NCI-H748 (cell line): ENCODE data around the gene CLIP1.
"Not testable (repeated sequence)": the region's sequence is repeated elsewhere in the genome, so short reads cannot be mapped to it uniquely, and the experiment has no call there.

ENCODE experiments used
- DNase-seq: peaks from one replicate; lab custom pipeline; 2025; ENCODE audit not compliant: unreplicated experiment; lab: John Stamatoyannopoulos, UW

Gene CLIP1

DNA sequence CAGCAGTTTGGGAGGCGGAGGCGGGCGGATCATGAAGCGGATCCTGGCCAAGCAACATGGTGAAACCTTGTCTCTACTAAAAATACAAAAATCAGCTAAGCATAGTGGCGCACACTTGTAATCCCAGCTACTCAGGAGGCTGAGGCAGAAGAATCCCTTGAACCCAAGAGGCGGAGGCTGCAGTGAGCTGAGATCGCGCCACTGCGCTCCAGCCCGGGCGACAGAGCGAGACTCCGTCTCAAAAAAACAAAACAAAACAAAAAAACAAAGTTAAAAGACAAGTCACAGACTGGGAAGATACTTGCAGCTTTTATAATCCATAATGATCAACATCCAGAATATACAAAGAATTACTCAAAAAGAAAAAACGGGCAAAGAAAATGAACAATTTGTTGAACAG is 161.7 kb downstream of the CLIP1 start:
- not testable (repeated sequence) for DNase-seq

DNA sequence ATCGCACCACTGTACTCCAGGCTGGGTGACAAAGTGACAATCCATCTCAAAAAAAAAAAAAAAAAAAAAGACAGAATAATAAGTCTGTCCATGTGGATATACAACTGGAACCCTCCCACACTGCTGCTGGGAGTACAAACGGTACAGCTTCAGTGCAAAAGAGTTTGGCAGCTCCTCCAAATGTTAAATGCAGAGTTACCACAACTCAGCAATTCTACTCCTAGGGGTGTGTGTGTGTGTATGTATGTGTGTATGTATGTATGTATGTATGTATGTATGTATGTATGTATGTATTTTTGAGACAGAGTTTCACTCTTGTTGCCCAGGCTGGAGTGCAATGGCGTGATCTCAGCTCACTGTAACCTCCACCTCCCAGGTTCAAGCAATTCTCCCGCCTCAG is 163.5 kb downstream of the CLIP1 start:
- DNase-seq, result not testable (repeated sequence)

DNA sequence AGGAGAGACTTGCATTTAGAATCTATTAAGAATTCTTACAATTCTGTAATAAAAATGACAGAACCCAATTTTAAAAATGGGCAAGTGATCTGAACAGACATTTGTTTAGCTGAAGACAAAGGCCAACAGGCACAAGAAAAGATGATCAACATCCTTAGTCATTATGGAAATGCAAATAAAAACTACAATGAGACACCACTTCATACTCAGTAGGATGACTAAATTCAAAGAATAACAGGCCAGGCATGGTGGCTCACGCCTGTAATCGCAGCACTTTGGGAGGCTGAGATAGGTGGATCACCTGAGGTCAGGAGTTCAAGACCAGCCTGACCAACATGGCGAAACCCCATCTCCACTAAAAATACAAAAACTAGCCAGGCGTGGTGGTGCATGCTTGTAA is 164.0 kb downstream of the CLIP1 start:
- not testable (repeated sequence) for DNase-seq

DNA sequence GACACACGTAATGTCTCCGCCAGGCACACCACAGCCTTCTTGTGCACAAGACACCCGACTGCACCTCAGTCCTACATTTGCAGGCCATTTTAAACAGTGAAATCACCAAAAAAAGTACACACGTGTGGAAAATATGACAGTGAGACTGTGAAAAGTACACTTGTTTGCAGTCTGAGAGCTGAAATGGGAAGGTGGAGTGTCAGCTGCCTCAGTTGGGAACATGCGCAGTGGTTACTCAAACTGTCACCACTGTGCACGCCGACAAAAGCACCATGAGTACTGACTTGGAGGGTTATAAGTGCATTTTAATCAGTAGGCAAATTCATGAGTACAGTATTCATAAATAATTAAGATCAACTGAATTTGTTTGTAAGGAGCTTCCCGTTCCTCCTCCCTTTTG is 171.9 kb downstream of the CLIP1 start:
- DNase-seq, result no peak

DNA sequence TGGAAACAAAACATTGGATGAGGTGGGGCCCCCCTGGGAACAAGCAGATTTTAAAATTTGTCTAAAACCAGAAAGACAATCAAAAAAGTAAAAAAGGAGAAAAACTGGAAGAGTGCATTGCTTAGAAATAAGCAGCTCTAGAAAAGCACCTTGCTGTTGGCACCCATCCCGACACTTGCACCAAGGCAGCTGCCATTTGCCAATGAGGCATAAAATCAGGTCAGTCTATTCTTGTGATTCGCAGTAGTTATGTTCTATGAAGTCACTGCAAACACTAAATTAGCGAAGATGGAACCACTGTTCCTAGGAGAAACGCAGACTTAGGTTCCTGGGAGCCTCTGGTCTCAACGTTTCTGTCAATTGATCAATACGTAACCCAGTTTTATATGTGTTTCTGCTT is 172.4 kb downstream of the CLIP1 start:
- no peak for DNase-seq

DNA sequence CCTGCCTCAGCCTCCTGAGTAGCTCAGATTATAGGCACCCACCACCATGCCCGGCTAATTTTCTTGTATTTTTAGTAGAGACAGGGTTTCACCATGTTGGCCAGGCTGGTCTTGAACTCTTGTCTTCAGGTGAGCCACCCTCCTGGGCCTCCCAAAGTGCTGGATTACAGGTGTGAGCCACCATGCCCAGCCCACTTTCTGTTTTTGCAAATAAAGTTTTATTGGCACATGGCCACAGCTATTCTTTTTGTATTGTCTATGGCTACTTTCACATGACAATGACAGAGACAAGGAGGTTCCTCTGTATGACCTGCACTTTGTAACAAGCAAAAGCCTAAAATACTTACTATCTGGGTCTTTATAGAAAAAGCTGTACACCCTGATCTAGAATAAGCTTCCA is 176.9 kb downstream of the CLIP1 start:
- no peak for DNase-seq

DNA sequence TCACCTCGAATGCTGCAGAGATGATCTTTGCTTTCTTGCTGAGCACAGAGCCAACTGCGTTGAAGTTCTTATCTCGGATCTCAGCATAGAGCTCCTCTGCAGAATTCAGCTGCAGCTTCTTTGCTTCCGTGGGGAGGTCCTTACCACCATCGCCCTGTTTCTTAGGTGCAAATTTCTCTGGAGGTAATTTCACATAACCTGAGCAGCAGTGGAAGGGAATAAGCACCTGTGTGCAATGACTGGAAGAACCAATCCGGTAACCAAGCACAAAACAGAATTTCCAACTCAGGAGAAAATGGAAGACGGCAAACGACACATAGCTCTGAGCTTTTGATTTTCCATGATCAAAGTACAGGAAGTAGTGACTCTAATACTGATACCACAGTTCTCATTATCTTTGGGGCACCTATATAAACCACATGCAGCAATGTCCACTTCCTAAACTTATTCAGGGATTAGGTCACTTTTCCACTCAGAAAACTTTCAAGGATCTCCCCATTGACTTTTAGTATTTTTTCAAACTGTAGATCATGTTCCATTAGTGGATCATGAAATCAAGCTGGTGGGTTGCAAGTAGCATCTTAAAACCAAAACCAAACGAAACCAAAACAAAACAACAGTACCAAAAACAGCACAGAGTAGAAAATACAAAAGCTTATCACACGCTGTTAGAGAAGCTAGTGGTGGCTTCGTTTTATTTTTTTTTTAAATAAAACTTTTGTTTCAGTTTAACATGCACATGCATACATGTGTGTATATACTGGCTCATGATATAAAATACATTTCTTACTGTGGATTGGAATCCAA is 177.7 kb downstream of the CLIP1 start:
- no peak for DNase-seq

DNA sequence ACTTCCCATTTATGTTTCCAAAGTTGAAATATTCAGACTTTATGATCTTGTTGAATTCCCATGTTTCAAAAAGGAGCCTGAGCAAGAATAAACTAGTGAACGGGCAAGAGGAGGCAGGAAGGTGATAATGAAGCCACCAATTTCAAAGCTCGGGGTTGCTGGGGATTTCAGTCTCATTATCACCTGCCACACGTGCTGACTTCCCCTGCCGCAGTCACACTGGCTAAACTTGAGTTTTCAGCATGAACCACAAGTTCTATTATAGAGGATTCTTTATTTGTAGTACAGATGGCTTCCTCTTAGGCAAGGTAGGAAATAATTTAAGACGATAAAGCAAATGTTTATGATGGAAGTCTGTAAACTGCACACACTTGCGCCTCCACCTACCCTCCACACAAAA is 178.5 kb downstream of the CLIP1 start:
- DNase-seq, result no peak

DNA sequence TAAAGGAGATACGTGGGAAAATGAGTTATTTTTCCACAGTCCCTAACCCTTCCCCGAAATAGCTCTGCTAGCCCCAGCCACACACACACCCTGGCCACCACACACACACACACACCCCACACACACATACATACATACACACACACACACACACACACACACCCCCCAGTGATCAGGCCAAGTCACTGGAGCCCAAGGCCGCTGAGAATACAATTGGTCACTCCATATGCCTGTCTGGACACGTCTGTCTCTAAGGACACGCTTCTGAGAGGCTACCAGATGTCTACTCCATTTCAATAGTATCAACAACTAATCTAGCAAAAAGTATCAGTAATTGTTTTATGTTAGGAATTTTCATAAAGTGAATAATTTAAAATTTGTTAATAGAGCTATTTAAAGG is 183.6 kb downstream of the CLIP1 start:
- no peak for DNase-seq

DNA sequence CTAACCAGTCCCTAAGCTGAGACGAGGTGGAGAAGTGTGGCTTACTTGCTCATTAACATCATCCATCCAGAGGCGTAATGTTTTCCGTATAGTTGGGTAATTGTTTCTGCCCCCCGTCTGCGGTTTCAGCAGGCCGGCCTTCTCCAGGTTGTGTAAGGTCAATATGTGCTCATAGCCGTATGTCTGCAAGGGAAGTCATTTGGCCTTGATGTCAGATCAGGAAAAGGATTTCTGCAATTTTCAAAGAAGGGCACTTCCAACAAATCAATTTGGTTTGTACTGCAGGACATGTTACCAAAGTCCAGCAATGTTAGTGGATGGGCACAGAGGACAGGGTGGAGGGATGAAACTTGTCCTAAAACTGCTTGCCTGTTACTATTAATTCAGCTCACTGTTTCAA is 186.7 kb downstream of the CLIP1 start:
- no peak for DNase-seq

DNA sequence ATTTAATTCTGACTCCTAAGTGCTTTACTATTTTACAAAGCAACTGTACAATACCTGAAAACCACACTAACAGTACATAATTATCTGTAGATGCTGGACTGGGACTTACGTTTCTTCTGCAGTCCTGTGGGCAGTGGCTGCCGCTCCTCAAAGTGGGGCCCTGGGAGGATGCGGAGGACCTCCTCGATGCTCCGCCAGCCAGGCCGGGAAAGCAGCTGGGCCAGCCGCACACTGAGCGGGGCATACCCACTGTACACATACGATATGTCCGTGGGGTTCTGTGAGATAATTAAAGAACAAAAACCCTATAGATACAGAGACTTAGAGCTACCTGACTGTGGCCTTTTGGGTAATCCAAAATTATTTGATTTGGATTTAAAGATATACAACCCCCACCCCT is 189.8 kb downstream of the CLIP1 start:
- no peak for DNase-seq

DNA sequence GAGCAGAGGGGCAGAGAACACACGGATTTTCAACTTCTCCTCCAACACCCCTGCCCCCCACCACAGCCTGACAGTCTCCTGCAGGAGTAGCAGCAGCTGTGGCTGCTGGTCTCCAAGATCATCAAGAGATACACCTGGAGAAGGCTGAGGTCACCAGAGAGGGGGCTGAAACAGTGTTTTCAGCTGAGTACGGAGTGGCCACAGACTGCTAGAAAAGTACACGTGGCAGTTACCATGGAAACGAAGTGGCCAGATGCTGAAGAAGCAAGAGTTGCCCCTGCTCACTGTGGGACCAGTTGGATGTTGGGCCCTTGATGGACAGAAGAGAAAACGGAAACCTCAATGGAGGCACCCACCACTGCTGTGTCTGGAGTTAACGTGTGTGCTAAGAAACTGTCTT is 191.7 kb downstream of the CLIP1 start:
- no peak for DNase-seq

DNA sequence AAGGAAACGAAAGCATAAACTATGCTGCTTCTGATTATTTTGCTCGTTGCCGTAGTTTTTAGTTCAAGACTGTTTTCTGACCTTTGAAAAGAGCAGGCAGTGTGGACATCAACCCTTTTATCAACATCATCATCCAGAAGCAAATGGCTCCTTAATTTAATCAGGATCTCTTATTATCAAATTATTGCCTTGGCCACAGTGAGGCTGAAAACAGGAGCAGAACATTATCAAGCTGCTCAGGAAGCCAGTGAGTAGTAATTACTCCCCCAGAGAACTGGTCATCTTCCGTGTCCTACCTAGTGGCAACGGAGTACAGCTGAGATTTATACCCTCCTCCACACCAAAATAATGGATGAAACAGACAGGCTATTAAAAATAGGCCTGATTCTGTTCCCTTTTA is 194.4 kb downstream of the CLIP1 start:
- DNase-seq, result no peak

DNA sequence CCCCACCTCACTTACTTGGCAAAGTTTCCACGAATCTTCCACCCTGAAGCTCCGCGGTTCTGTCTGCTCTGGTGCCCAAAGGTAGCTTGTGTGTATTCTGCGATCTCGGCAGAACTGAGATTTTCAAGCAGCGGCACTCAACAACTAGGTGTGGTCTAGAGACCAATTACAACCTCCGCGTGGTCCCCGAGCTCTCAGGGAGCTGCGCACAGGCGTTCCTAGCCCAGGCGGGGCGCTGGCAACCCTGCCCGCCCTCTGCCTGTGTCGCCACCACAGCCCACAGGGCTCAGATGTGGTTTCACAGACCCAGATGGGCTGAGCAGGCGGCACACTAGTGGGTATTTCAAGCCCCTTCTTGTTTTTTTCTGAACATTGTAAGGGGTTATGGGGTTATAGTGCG is 195.1 kb downstream of the CLIP1 start:
- peak; percentile 84 for DNase-seq

DNA sequence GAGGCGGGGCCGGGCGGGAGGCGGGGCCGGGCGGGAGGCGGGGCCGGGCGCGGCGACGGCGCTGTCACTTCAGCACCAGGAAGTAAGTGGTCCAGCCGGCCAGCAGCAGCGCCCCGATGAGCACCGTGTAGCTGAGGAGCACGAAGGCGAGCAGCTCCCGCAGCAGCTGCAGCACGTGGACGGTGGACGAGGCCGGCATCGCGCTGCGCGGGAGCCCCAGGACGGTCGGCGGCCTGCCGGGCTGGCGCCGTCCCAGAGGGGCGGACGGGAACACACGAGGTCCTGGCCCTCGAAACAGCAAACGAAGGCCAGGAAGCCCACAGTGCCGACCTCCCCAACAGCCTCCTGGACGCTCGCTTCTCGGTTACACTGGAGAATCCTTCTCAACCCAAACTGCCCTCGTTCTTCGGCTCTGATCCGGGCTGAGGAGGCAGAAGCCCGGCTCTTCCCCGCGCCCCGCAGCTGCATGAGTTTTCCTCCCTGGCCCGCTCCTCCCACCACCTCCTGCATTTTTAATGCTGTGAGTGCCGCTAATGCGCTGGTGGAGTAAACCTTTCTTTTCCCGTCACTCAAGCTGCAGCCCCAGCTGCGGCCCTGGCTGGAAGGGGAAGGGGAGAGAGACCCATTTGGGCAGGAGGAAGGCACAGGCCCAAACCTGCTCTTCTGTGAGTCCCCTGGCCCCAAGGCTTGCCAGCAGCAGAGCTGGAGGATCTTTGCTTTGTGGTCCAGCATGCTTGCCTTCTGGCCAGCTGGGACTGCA is 195.9 kb downstream of the CLIP1 start:
- peak; percentile 60 for DNase-seq

DNA sequence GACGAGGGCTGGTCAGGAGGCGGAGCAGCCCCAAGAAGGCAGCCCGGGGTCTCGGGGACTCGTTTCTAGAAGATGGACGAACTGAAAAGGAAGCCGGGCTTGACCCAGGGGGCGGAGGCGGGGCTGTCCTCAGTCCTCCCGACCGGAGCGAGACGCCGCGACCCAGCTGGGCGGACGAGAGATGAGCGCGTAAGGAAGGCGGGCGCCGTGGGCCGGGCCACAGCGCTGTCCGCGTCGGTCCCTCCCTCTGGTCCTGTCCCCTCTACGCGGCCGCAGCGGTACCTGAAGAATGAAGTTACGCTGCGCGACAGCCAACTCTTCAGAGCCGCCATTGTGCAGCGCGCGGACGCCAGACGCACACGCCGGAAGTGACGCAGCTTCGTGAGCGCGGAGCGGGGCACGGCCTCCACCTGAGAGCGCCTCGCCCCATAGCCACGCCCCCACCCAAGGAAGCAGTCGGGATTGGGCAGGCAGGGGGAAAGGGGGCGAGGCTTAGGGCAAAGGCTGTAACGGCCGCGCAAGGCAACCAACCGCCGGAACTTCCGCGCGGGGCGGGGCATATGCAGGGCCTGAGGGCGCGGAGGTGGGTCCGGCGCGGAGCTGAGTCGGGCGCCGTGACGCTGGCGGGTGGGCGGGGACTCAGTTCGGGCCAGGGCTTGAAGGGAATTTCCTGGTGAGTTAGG is 196.6 kb downstream of the CLIP1 start, which contains the start of gene DIABLO:
DIABLO (minus strand) TSS at position 370 of the 683 bp plus-strand sequence; CDS start at position 332, 38 bp downstream.
- peak; percentile 99 for DNase-seq
